ENCODE measurements around the gene MAGED4B.
"Not testable (repeated sequence)": the region's sequence is repeated elsewhere in the genome, so short reads cannot be mapped to it uniquely, and the experiment has no call there.

The MAGED4B gene, protein sequence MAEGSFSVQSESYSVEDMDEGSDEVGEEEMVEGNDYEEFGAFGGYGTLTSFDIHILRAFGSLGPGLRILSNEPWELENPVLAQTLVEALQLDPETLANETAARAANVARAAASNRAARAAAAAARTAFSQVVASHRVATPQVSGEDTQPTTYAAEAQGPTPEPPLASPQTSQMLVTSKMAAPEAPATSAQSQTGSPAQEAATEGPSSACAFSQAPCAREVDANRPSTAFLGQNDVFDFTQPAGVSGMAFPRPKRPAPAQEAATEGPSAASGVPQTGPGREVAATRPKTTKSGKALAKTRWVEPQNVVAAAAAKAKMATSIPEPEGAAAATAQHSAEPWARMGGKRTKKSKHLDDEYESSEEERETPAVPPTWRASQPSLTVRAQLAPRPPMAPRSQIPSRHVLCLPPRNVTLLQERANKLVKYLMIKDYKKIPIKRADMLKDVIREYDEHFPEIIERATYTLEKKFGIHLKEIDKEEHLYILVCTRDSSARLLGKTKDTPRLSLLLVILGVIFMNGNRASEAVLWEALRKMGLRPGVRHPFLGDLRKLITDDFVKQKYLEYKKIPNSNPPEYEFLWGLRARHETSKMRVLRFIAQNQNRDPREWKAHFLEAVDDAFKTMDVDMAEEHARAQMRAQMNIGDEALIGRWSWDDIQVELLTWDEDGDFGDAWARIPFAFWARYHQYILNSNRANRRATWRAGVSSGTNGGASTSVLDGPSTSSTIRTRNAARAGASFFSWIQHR

DNA sequence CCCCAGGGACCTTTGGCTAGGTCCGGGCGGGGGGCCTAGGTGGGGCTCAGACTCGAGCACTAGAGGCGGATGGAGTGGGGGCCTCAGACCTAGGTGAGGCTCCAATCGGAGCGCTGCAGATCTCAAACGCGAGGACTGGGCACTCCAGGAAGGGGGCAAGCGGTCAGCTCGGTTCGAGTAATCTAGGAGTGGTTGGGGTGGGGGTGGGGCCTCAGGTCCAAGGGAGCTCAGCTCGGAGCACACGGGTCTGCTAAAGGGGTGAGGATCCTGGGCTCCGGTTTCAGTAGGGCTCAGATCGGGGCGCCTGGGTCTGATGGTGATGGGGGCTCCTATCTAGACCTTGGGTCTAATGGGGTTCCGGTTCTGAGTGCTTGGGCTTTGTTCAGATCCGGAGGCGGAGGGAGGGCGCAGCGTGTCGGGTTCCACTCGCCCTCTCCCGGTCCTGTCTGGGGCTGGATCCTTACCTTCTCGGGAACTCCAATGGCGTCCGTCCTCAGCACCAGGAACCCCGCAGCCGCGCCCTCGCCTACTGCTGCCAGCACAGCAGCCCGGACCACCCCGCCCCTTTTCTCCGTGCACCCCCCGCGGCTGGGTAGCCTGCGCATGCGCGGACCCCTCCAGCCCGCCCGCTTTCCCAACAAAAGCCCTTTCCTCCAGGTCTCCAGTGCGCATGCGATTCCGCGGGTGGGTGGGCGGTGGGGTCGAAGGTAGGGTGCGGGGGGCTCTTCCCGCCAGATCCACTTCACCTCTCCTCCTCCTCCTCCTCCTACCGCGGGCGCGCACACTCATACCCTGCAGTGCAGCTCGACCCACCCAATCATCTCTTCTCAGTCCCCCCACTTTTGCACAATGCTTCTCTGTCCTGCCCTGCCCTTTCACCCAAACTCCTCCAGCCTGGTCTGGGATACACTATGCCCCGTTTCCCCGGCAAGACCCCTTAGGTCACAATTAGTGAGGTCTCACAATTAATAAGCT, at the start of gene MAGED4B:
Gene MAGED4B, minus strand, starts transcription at position 518 of the 975 bp plus-strand sequence. CDS start 1,011 bp downstream, outside the sequence.
- DNase-seq (ENCODE audit: low read depth): not testable (repeated sequence)

DNA sequence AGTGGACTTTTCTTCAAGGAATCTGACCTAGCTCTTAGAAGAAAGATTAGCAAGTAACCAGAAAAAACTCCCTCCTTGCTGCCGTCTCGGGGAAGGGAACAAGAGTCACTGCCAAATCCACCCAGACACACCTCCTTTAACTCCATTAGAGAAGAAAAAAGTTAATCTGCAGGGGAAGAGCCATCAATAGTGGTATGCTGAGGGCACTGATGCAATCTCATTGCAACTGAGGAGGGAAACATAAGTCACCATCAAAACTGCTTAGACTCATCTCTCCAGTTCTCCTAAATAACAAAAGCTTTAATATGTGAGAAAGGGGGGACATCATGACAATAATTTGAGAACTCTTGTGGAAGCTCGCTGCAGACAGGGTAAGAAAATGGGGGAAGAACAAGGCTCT, 49.3 kb upstream of the MAGED4B start:
- no peak for DNase-seq (ENCODE audit: low read depth)

DNA sequence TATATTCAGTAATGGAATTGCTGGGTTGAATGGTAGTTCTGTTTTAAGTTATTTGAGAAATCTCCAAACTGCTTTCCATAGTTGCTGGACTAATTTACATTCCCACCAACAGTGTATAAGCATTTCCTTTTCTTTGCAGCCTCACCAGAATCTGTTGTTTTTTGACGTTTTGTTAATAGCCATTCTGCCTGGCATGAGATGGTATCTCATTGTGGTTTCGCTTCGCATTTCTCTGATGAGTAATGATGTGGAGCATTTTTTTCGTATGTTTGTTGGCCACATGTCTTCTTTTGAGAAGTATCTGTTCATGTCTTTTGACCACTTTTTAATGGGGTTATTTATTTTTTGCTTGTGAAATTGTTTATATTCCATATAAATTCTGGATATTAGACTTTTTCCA, 13.6 kb upstream of the MAGED4B start:
- no peak for DNase-seq (ENCODE audit: low read depth)

DNA sequence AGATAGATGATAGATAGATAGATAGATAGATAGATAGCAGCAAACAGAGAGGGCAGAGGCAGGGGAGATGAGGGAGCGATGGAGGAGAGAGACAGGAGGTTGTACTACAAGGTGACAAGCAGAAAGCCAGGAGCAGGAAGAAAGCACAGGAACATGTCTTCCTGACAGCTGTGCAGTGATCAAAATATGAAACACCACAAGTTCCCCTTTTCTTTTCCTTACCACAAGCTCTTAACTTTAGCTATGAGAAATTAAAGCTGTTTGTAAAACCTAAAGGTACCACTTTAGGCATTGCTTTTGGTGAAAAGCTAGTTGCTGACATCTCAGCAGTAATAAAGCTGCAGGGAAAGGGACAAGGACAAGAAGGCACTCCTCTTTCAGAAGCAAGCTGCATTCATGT, 9.1 kb upstream of the MAGED4B start:
- no peak for DNase-seq (ENCODE audit: low read depth)

DNA sequence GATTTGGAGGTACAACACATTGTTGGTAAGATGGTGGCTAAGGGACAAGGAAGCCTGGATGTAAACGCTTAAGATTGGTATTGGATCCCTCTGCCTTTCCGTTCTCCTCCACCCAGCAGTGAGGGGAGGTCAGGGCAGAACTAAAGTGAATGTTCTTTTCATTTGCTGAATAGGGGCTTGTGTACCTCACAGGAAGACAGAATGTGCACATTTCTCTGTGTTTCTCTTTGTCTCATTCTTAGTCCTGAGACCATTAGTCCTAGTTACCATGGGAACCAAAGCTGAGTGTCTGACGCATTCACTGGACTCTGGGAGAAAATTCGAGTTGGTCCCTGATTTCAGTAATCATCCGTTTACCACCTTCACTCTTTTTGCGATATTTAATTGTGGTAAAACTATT, 26.7 kb downstream of the MAGED4B start:
- not testable (repeated sequence) for DNase-seq (ENCODE audit: low read depth)

DNA sequence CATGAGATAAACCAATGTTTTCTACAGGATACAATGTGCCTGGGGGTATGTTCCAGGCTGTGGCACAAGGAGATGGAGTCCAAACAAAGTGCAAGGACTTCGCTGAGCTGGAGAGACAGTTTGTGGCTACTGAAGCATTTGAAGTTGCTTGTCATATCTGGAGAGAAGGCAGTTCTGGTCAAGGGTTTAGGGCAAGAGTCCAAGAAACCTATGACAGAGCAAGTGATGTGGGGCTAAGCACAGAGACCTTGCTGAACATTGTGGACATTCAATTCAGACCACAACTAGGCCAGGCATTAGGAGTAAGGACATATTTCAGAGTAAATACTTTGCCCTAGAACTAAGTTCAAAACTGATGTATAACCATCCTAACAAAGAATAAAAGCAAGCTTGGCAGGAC, 34.8 kb downstream of the MAGED4B start:
- DNase-seq (ENCODE audit: low read depth): no peak

DNA sequence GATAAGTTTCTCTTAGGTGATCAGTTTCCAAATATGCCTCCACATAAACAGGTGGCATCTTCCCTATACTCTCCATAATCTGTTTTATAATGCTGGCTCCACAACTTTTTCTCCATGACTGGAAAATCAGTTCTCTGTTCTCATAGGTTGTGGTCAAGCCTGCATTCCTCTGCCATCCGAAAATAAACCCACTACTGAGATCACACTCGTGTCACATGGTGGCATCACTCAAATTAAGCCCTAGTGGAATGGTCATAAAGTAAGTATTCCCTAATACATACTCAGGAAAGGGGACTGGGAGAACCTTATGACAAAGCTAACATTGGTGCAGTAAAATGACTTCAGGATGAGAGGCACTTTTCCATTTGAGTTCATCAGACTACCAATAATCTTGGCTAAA, 37.6 kb downstream of the MAGED4B start:
- no peak for DNase-seq (ENCODE audit: low read depth)

DNA sequence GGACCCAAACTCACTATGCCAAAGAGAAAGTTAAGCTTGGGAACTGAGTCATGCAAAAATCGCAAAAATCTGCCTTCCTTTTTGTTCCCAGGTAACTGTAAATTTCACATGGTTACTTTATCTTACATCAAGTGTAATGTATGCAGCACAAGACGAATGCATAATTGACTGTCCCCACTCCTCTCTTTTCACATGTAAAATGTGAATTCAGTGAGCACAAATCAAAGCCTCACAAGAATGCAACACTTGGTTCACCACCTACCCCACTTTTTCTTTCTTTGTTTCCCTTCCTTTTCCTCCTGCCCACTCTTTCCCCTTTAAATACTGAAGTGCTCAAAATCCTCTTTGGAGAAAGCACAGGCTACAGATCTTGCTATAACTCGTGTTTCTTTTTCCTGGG, 53.2 kb downstream of the MAGED4B start:
- DNase-seq (ENCODE audit: low read depth): no peak

Measured in fibroblast of gingiva (primary cell).